LHCN-M2 (cell line): ENCODE measurements around the gene ZGLP1. TPM values are rescaled to one million over a fixed set of nuclear protein-coding genes. Genes with fewer than 3 reads are reported as not detected.

Source experiments
- total RNA-seq: library from RNA; depleted of rRNA; stranded (reverse); fragments of >200 nt; gene quantifications from 2 replicates; pipeline ENCODE4 v1.2.3, GENCODE V29; 2014; rRNA removed

The ZGLP1 gene
- total RNA-seq, 1 experiment from 2014 or later, result 1.9 TPM

Other genes with a start within 250 kb of the ZGLP1 start
- gene SHFL, start 223.5 kb downstream of the ZGLP1 start, total RNA-seq, result 29.0 and 29.5 TPM in 2 replicates
- gene ANGPTL6, start 207.1 kb downstream of the ZGLP1 start, total RNA-seq, result 0.06 and 0.19 TPM in 2 replicates
- 37.8 and 41.6 TPM in 2 replicates for gene PPAN, start 203.5 kb downstream of the ZGLP1 start, total RNA-seq
- 2.8 and 3.5 TPM in 2 replicates for gene P2RY11, start 198.1 kb downstream of the ZGLP1 start, total RNA-seq
- 269 and 297 TPM in 2 replicates for gene EIF3G, start 189.9 kb downstream of the ZGLP1 start, total RNA-seq
- gene DNMT1, start 114.9 kb downstream of the ZGLP1 start, total RNA-seq, result 125 and 192 TPM in 2 replicates
- gene S1PR2, start 78.5 kb downstream of the ZGLP1 start, total RNA-seq, result 1.4 and 1.8 TPM in 2 replicates
- 98.5 and 101 TPM in 2 replicates for gene MRPL4, start 57.6 kb downstream of the ZGLP1 start, total RNA-seq
- gene ICAM1, start 38.7 kb downstream of the ZGLP1 start, total RNA-seq, result 1.7 and 2.2 TPM in 2 replicates
- not detected in 2 replicates for gene ICAM4, start 22.9 kb downstream of the ZGLP1 start, total RNA-seq
- 4.0 and 8.0 TPM in 2 replicates for gene ICAM5, start 19.9 kb downstream of the ZGLP1 start, total RNA-seq
- gene FDX2, start 6.2 kb upstream of the ZGLP1 start, total RNA-seq, result 61.0 and 64.5 TPM in 2 replicates
- 26.8 and 37.4 TPM in 2 replicates for gene RAVER1, start 23.7 kb upstream of the ZGLP1 start, total RNA-seq
- 6.7 and 9.0 TPM in 2 replicates for gene ICAM3, start 29.8 kb upstream of the ZGLP1 start, total RNA-seq
- gene TYK2, start 70.8 kb upstream of the ZGLP1 start, total RNA-seq, result 78.5 and 97.8 TPM in 2 replicates
- gene CDC37, start 93.7 kb upstream of the ZGLP1 start, total RNA-seq, result 311 and 327 TPM in 2 replicates
- gene PDE4A, start 110.7 kb upstream of the ZGLP1 start, total RNA-seq, result 1.9 and 2.0 TPM in 2 replicates
- 84.3 and 84.6 TPM in 2 replicates for gene KEAP1, start 193.5 kb upstream of the ZGLP1 start, total RNA-seq
- not detected in 2 replicates for gene S1PR5, start 207.6 kb upstream of the ZGLP1 start, total RNA-seq
- 35.0 and 38.0 TPM in 2 replicates for gene ATG4D, start 234.1 kb upstream of the ZGLP1 start, total RNA-seq